NCI-H187 (cell line): ENCODE measurements around the gene GSE1.
A peak's percentile ranks its signal among the peaks of the same experiment; 100 is the strongest.

Experiments
- DNase-seq, 2 experiments: peaks; one replicate each; lab custom pipeline; 2025; lab: John Stamatoyannopoulos, UW

The GSE1 gene

GRCh38 chr16:85704900-85705846, 92.1 kb downstream of the GSE1 start:
- DNase-seq, result no peak

- no peak for DNase-seq
Observed at GRCh38 chr16:85706449-85707034, 93.4 kb downstream of the GSE1 start.

GRCh38 chr16:85707528-85708095, 94.5 kb downstream of the GSE1 start:
- peak in 1 of 2 experiments; percentile 56 for DNase-seq

- no peak for DNase-seq
Observed at GRCh38 chr16:85708338-85708737, 95.2 kb downstream of the GSE1 start.

GRCh38 chr16:85709766-85710585, 96.9 kb downstream of the GSE1 start:
- no peak for DNase-seq

GRCh38 chr16:85710732-85711131, 97.6 kb downstream of the GSE1 start:
- peak in 1 of 2 experiments; percentile 29 for DNase-seq

GRCh38 chr16:85711982-85712587, 99.0 kb downstream of the GSE1 start:
- DNase-seq, result no peak

GRCh38 chr16:85712801-85713200, 99.7 kb downstream of the GSE1 start:
- DNase-seq, result no peak

- DNase-seq, result peak; percentile 84 to 85
Observed at GRCh38 chr16:85715169-85716021, 102.3 kb downstream of the GSE1 start.

GRCh38 chr16:85716022-85716679, 103.0 kb downstream of the GSE1 start:
- DNase-seq, result no peak

- DNase-seq, result no peak
Observed at GRCh38 chr16:85716680-85717038, 103.5 kb downstream of the GSE1 start.

- DNase-seq, result peak in 1 of 2 experiments; percentile 24
Observed at GRCh38 chr16:85717393-85718152, 104.5 kb downstream of the GSE1 start.

- DNase-seq, result no peak
Observed at GRCh38 chr16:85718153-85718477, 105.0 kb downstream of the GSE1 start.

GRCh38 chr16:85718682-85719081, 105.6 kb downstream of the GSE1 start:
- peak in 1 of 2 experiments; percentile 13 for DNase-seq

- DNase-seq, result no peak
Observed at GRCh38 chr16:85719605-85720301, 106.6 kb downstream of the GSE1 start.

GRCh38 chr16:85720302-85720637, 107.1 kb downstream of the GSE1 start:
- no peak for DNase-seq

- DNase-seq, result no peak
Observed at GRCh38 chr16:85722128-85722893, 109.2 kb downstream of the GSE1 start.

- DNase-seq, result no peak
Observed at GRCh38 chr16:85724126-85724879, 111.2 kb downstream of the GSE1 start.
